Activated CD8-positive, alpha-beta memory T cell treated with anti-CD3 and anti-CD28 coated beads, Interleukin-2, amount 50 U/mL, for 4 hours (primary cell): ENCODE data around the gene HOXB9.

Experiments
- DNase-seq: peaks from one replicate; pipeline ENCODE4 v3.0.0-alpha.2; 2020

The HOXB9 gene

GRCh38 chr17:48609759-48610281, 16.3 kb downstream of the HOXB9 start:
- no peak for DNase-seq

GRCh38 chr17:48609033-48609432, 17.1 kb downstream of the HOXB9 start:
- no peak for DNase-seq

GRCh38 chr17:48608494-48608834, 17.7 kb downstream of the HOXB9 start:
- no peak for DNase-seq

GRCh38 chr17:48606892-48607614, 19.1 kb downstream of the HOXB9 start:
- no peak for DNase-seq

- no peak for DNase-seq
These were observed 19.9 kb downstream of the HOXB9 start for GRCh38 chr17:48605991-48606891.

- no peak for DNase-seq
These were observed 20.7 kb downstream of the HOXB9 start for GRCh38 chr17:48605409-48605919.

- DNase-seq, result no peak
These were observed 21.3 kb downstream of the HOXB9 start, which contains the start of gene HOXB6 for GRCh38 chr17:48604770-48605329. Gene HOXB6, minus strand, starts transcription at chr17:48604986. Its CDS starts 6,836 bp downstream, at chr17:48598150.

- DNase-seq, result no peak
These were observed 22.0 kb downstream of the HOXB9 start for GRCh38 chr17:48603959-48604769.

- DNase-seq, result no peak
These were observed 24.4 kb downstream of the HOXB9 start for GRCh38 chr17:48601539-48602425.

GRCh38 chr17:48601207-48601538, 25.0 kb downstream of the HOXB9 start:
- no peak for DNase-seq

- no peak for DNase-seq
These were observed 25.7 kb downstream of the HOXB9 start for GRCh38 chr17:48600244-48601098.

GRCh38 chr17:48599354-48599753, 26.8 kb downstream of the HOXB9 start:
- DNase-seq, result no peak

GRCh38 chr17:48598736-48599135, 27.4 kb downstream of the HOXB9 start:
- DNase-seq, result no peak

GRCh38 chr17:48597778-48598631, 28.2 kb downstream of the HOXB9 start:
- no peak for DNase-seq

- DNase-seq, result no peak
These were observed 28.7 kb downstream of the HOXB9 start for GRCh38 chr17:48597528-48597777.

GRCh38 chr17:48596735-48597527, 29.2 kb downstream of the HOXB9 start:
- no peak for DNase-seq

GRCh38 chr17:48596000-48596734, 30.0 kb downstream of the HOXB9 start:
- no peak for DNase-seq
